ENCODE results near the gene MRPS34.
"Not testable (repeated sequence)": the region's sequence is repeated elsewhere in the genome, so short reads cannot be mapped to it uniquely, and the experiment has no call there.

MRPS34 gene

GRCh38 chr16:1772908-1773702 is at the start of gene MRPS34:
Gene MRPS34, minus strand, starts transcription at chr16:1773134. Its CDS starts 15 bp downstream, at chr16:1773119.
- peak; percentile 53 for DNase-seq

- no peak for DNase-seq
These were observed 49.1 kb upstream of the MRPS34 start for GRCh38 chr16:1821861-1822611.

- DNase-seq = no peak
These were observed 48.0 kb upstream of the MRPS34 start for GRCh38 chr16:1820946-1821290.

GRCh38 chr16:1820096-1820945 is 47.4 kb upstream of the MRPS34 start:
- DNase-seq = no peak

- DNase-seq = no peak
These were observed 46.7 kb upstream of the MRPS34 start for GRCh38 chr16:1819611-1820010.

- no peak for DNase-seq
These were observed 46.1 kb upstream of the MRPS34 start for GRCh38 chr16:1818873-1819525.

- DNase-seq = no peak
These were observed 45.4 kb upstream of the MRPS34 start for GRCh38 chr16:1818204-1818872.

- DNase-seq = no peak
These were observed 44.8 kb upstream of the MRPS34 start for GRCh38 chr16:1817716-1818115.

GRCh38 chr16:1817276-1817589 is 44.3 kb upstream of the MRPS34 start:
- no peak for DNase-seq

- no peak for DNase-seq
These were observed 43.7 kb upstream of the MRPS34 start for GRCh38 chr16:1816396-1817275.

- no peak for DNase-seq
These were observed 42.5 kb upstream of the MRPS34 start for GRCh38 chr16:1815461-1815860.

GRCh38 chr16:1812732-1813163 is 39.8 kb upstream of the MRPS34 start:
- no peak for DNase-seq

- no peak for DNase-seq
These were observed 37.6 kb upstream of the MRPS34 start for GRCh38 chr16:1810536-1810935.

- no peak for DNase-seq
These were observed 37.2 kb upstream of the MRPS34 start for GRCh38 chr16:1810106-1810505.

GRCh38 chr16:1809281-1809801 is 36.4 kb upstream of the MRPS34 start:
- DNase-seq = no peak

GRCh38 chr16:1808691-1809090 is 35.8 kb upstream of the MRPS34 start:
- no peak for DNase-seq

- DNase-seq = no peak
These were observed 34.7 kb upstream of the MRPS34 start for GRCh38 chr16:1807626-1808025.

GRCh38 chr16:1800701-1801100 is 27.8 kb upstream of the MRPS34 start:
- no peak for DNase-seq

GRCh38 chr16:1799263-1799662 is 26.3 kb upstream of the MRPS34 start:
- DNase-seq = not testable (repeated sequence)

- DNase-seq = no peak
These were observed 22.2 kb upstream of the MRPS34 start for GRCh38 chr16:1794908-1795666.
